ENCODE data around the gene DLG2.

DLG2 gene

GRCh38 chr11:83572581-83573496 is 2054.3 kb downstream of the DLG2 start:
- no peak for DNase-seq

GRCh38 chr11:83571302-83571701 is 2055.8 kb downstream of the DLG2 start:
- no peak for DNase-seq

GRCh38 chr11:83569134-83569805 is 2057.9 kb downstream of the DLG2 start:
- no peak for DNase-seq

- DNase-seq = no peak
Measured at GRCh38 chr11:83568516-83568915, 2058.6 kb downstream of the DLG2 start.

- DNase-seq = no peak
Measured at GRCh38 chr11:83566950-83567349, 2060.2 kb downstream of the DLG2 start.

- DNase-seq = no peak
Measured at GRCh38 chr11:83564870-83565269, 2062.3 kb downstream of the DLG2 start.

- no peak for DNase-seq
Measured at GRCh38 chr11:83558281-83558680, 2068.9 kb downstream of the DLG2 start.

GRCh38 chr11:83557653-83558052 is 2069.5 kb downstream of the DLG2 start:
- no peak for DNase-seq

- DNase-seq = no peak
Measured at GRCh38 chr11:83554876-83555275, 2072.3 kb downstream of the DLG2 start.

- DNase-seq = no peak
Measured at GRCh38 chr11:83549984-83550667, 2077.0 kb downstream of the DLG2 start.

GRCh38 chr11:83546368-83546767 is 2080.8 kb downstream of the DLG2 start:
- DNase-seq = no peak

GRCh38 chr11:83545494-83546260 is 2081.5 kb downstream of the DLG2 start:
- no peak for DNase-seq

- no peak for DNase-seq
Measured at GRCh38 chr11:83544846-83545245, 2082.3 kb downstream of the DLG2 start.

- no peak for DNase-seq
Measured at GRCh38 chr11:83543706-83544439, 2083.3 kb downstream of the DLG2 start.

GRCh38 chr11:83542861-83543260 is 2084.3 kb downstream of the DLG2 start:
- no peak for DNase-seq

GRCh38 chr11:83540728-83541127 is 2086.4 kb downstream of the DLG2 start:
- no peak for DNase-seq

GRCh38 chr11:83540112-83540675 is 2086.9 kb downstream of the DLG2 start:
- no peak for DNase-seq

- no peak for DNase-seq
Measured at GRCh38 chr11:83538286-83538685, 2088.9 kb downstream of the DLG2 start.

GRCh38 chr11:83537131-83537610 is 2090.0 kb downstream of the DLG2 start:
- DNase-seq = no peak

- no peak for DNase-seq
Measured at GRCh38 chr11:83533166-83533565, 2094.0 kb downstream of the DLG2 start.

- no peak for DNase-seq
Measured at GRCh38 chr11:83528877-83529276, 2098.3 kb downstream of the DLG2 start.

- DNase-seq = no peak
Measured at GRCh38 chr11:83528225-83528624, 2098.9 kb downstream of the DLG2 start.

Measured in CD4-positive, alpha-beta T cell treated with Interferon alpha-2 for 1 hour (primary cell).